Stimulated activated CD8-positive, alpha-beta memory T cell treated with anti-CD3 and anti-CD28 coated beads, Interleukin-15, amount 100 ng/mL, for 24 hours (primary cell): ENCODE results near the gene APIP.

ENCODE experiments used
- DNase-seq: peaks from one replicate; pipeline ENCODE4 v3.0.0-alpha.2; 2020; ENCODE audit warnings: low read depth

The APIP gene

GRCh38 chr11:34887260-34887659, 28.9 kb downstream of the APIP start:
- DNase-seq, result no peak

DNA sequence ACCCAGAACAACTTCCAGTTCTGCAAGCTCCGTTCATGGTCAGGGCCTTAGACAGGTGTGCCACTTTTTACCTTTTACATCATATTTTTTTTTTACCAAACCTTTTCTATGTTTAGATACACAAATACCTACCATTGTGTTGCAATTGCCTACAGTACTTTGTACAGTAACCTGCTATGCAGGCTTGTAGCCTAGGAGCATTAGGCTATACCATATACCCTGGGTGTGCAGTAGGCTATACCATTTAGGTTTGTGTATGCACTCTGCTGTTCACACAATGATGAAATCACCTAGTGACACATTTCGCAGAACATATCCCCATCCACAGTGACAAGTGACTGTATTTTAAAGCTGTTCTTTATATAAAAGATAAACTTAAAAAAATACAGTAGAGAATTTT, 29.6 kb downstream of the APIP start:
- DNase-seq, result no peak

GRCh38 chr11:34881900-34882299, 34.3 kb downstream of the APIP start:
- DNase-seq, result no peak

- no peak for DNase-seq
Measured at GRCh38 chr11:34877375-34877975, 38.7 kb downstream of the APIP start.

GRCh38 chr11:34874202-34874601, 42.0 kb downstream of the APIP start:
- no peak for DNase-seq

GRCh38 chr11:34870548-34871196, 45.5 kb downstream of the APIP start:
- DNase-seq, result no peak

DNA sequence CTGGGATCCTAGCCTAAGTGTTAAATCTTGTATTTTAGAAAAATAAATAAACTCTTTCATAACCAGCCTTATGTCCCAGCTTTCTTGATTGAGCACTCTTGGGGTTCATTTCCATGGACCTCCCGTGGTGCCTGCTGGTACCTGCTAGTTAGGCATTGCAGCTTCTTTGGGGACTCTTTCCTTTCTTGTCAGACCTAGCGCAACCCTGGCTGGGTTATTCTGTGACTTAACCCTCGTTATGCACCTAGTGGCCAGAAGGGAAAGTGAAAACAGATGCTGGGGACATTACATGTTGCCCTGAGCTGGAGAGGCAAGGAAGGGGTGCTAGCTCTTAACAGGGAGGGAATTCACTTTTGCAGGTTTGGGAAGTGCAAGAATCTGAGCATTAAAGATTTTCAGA, 46.8 kb downstream of the APIP start:
- DNase-seq, result no peak

DNA sequence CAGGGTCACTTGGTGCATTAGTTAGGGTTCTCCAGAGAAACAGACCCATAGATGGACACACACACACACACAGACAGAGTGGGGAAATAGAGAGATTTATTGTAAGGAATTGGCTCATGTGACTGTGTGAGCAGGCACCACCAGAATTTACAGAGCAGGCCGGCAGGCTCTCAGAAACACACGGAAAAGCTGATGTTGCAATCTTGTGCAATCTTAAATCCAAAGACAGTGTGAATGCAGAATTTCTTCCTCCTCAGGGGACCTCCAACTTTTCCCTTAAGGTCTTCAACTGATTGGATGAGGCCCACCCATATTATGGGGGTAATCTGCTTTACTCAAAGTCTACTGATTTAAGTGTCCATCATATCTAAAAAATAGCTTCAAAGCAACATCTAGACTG, 49.8 kb downstream of the APIP start:
- DNase-seq, result no peak

DNA sequence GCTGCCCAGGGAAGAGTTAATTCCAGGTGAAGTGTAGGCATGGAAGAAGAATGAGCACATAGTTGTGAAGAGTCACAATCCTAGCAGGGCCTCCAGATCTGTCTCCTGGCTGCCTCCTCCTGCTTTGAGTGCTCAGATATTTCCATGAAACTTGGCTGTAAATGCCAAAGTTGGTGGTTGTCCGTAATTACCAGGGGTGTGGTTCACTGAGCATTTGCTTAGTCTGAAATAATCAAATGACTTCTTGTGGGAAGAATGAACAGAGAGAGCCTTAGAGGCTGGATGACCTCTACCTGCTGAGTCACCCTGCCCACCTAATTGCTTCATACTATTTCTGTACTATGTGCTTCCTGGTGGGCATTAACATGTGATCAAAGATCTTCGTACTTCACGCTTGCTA, 50.9 kb downstream of the APIP start:
- DNase-seq, result no peak

DNA sequence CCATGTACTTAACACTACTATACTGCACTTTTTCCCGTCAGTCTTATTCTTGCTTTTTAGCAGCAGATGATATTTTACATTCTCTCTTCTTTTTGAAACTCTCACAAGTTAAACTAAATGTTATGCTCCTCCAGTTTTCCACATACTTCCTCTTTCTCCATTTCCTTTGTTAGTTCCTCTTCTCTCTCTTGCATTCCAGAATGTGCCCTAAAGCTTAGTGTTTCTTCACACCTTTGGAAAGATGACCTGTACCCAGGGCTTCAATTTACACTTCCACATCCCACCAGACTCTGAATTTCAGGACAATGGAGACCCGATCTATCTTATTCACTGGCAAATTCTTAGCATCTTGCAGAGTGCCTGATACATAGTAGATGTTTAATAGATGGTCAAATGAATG, 51.8 kb downstream of the APIP start:
- no peak for DNase-seq

DNA sequence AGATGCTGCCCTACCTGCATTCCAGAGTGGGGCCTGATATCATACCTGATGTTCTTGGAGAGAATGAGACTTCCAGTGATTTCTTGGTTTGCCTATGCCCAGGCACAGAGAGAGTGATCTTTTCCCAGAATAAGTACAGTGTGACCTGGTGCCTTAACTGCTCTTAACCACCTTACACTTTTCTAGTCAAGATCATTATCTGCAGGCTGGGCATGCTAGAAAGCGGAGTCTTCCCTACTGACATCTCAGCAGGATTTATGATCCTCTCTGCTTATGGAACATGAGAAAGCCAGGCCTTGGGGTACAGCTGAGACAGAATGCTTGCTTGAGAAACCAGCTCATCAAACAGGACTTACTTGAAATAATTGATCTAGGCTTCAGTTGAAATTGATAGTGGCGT, 53.1 kb downstream of the APIP start:
- DNase-seq, result no peak

GRCh38 chr11:34860518-34860917, 55.7 kb downstream of the APIP start:
- no peak for DNase-seq

- no peak for DNase-seq
Measured at GRCh38 chr11:34860034-34860433, 56.1 kb downstream of the APIP start.

DNA sequence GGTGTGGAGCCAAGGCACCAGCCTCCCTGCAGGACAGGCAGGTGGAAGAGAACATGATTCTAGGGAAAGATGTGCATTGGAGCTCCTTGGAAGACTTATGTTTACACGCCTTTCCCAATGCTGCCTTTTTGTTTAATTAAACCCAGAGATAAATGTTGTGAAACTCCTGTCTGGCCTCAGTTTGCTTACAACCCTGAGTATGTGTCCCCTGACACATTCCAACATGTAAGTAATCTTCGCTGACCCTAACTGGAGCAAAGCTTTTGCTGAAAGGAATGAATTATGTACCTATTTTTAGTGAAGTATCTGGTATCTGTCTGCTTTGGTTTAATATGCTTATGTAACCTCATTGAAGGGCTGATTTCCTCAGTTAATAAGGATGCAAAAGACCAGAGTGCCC, 56.7 kb downstream of the APIP start:
- DNase-seq, result no peak

DNA sequence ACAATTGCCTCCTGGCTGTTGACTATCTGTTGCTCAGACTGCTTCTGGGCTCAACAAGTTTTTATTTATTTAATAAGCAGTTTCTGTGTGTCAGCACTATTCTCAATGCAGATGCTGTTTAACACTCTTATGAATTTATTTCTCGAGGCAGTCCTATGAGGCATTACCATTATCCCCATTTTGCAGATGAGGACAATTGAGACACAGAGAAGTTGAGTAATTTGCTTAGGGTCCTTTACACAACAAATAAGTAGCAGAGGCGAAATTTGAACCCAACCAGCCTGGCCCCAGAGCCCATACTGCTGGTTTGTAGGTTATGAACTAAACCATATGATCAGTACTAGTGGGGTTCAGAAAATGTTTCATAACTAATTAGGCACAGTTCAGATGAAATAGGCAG, 58.7 kb downstream of the APIP start:
- no peak for DNase-seq

- no peak for DNase-seq
Measured at GRCh38 chr11:34856251-34856650, 59.9 kb downstream of the APIP start.

GRCh38 chr11:34855754-34856095, 60.5 kb downstream of the APIP start:
- no peak for DNase-seq

- DNase-seq, result no peak
Measured at GRCh38 chr11:34855021-34855753, 61.0 kb downstream of the APIP start.

DNA sequence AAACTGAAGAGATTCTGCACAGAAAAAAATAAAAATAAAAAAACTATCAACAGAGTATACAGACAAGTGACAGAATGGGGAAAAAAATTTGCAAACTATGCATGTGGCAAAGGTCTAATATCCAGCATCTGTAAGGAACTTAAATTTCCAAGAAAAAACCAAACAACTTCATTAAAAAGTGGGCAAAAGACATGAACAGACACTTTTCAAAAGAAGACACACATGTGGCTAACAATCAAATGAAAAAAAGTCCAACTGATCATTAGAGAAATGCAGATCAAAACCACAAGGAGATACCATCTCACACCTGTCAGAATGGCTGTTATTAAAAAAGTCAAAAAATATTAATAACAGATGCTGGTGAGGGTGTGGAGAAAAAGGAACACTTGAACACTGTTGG, 64.3 kb downstream of the APIP start:
- DNase-seq, result no peak

GRCh38 chr11:34850334-34850733, 65.8 kb downstream of the APIP start:
- no peak for DNase-seq

DNA sequence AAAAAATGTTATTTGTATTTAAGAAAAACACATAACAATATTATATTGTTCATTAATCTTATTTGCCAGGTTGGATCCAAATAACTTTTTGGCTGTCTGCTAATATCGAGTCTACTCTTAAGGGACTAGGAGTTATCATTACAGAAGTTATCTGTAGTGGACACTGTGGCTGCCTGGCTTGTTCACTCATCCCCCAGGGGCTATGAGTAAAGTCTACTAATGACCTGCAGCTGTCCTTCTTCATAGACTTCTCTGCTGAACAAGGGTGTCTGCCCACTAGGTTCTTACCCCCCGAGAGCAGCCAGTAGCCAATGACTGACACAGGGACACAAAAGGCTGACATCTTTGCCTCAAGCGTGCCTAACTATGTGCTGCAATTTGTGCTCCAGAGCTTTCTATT, 69.7 kb downstream of the APIP start:
- DNase-seq, result no peak

DNA sequence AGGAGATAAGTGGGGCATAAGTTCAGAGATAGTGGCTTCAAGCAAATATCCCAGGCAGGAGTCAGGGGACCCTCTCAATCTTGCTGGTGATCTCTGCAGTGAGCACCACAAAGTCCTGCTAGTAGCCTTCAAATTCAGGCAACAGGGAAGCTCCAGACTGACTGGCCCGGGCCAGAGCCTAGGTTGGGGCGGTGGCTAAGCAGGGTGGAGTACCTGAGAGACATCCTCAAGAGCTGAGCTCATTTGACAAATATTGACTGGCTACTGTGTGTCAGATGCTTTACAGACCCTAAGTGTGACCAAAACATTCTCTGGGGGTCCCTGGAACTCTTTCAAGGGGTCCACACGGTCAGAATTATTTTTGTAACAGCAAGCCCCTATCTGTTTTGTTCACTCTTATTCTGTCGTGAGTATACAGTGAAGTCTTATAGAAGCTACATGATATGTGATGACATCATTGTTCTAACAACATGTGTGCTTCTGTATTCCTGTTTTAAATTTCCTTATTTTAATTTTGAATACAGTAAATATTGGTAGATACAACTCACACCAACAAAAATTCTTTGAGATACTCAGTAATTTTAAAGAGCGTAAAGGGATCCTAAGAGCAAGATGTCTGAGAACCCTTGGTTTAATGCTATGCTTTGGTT, 71.6 kb downstream of the APIP start:
- DNase-seq, result no peak

DNA sequence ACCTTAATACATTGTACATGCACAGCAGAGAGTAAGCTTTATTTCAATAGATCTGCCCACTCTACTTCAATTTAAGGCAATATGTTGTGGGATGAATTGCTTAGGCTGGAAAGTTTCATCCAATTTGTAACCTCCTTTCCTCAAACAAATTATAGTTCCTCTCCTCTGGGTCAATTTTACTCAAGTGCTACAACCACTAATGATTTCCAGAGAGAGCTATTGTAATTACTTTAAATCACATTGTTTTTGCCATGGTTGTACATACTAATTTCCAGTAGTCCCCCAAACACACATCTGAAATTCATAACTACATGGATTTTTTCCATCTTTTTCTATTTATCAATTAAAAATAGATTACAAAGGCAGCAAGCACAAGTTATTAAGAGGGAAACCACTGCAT, 72.9 kb downstream of the APIP start:
- no peak for DNase-seq
